Testis (tissue), 3 donors: Measurements from ENCODE around the gene IGFLR1. TPM values are rescaled to one million over a fixed set of nuclear protein-coding genes. Genes with fewer than 3 reads are reported as not detected.

Source experiments
- DNase-seq: peaks from one replicate; pipeline ENCODE4 v3.0.0-alpha.2; 2019
- H3K27ac ChIP-seq, 2 donors: fragments of 200-600 bp; sonication (generic); one replicate each; pipeline ENCODE4 v1.5.1; 2019
- H3K27me3 ChIP-seq: fragments of 200-600 bp; sonication (generic); one replicate; pipeline ENCODE4 v1.5.1; 2019
- H3K36me3 ChIP-seq: fragments of 200-600 bp; sonication (generic); one replicate; pipeline ENCODE4 v1.5.1; 2017; ENCODE audit warnings: low read depth; ENCODE audit errors: missing control alignments
- H3K4me1 ChIP-seq: fragments of 200-600 bp; sonication (generic); one replicate; pipeline ENCODE4 v1.5.1; 2019
- H3K4me3 ChIP-seq, 2 donors: fragments of 200-600 bp; sonication (generic); one replicate each; pipeline ENCODE4 v1.5.1; 2017 to 2019
- H3K9me3 ChIP-seq: fragments of 200-600 bp; sonication (generic); one replicate; pipeline ENCODE4 v1.5.1; 2017
- CTCF ChIP-seq, 3 experiments: fragments of 450-650 bp in 2 of 3; fragments of 200-600 bp in 1 of 3; sonication (generic) in 1 of 3; IDR thresholded peaks; one replicate each; pipeline ENCODE4 v1.5.1; 2016 to 2019; ENCODE audit warnings: antibody characterized with exemption in 3 of 3, mild to moderate bottlenecking in 2 of 3, moderate library complexity in 1 of 3
- POLR2A ChIP-seq: fragments of 450-650 bp; IDR thresholded peaks from one replicate; pipeline ENCODE4 v1.6.1; 2017; ENCODE audit warnings: antibody characterized with exemption, mild to moderate bottlenecking, moderate library complexity
- WGBS, 2 donors: methylation state at CpG; one replicate each; pipeline ENCODE4 v1.1.5; 2018; 5-methylcytosine and 5-hydroxymethylcytosine counted together
- intact Hi-C: fragments of 100-400 bp; cut with DNase I; formaldehyde crosslinking; loops from one replicate; pipeline ENCODE4 v1.15.1; 2023; ENCODE audit warnings: low total_unique reads
- polyA plus RNA-seq: library from polyadenylated mRNA; stranded (reverse); fragments of 350-450 nt; fragmentation: Illumina TruSeq; extraction: RNeasy Lipid Tissue Mini Kit (QIAGEN cat#74804); gene quantifications from one replicate; pipeline ENCODE4 v1.2.3, GENCODE V29; 2014; ENCODE audit warnings: low read depth, low replicate concordance; ENCODE audit not compliant: insufficient read depth
- total RNA-seq, 2 donors: library from RNA; depleted of rRNA; stranded (reverse); fragments of >200 nt; gene quantifications; one replicate each; pipeline ENCODE4 v1.2.3, GENCODE V29; 2016

Gene IGFLR1
- total and polyA plus RNA-seq, 3 donors from 2014 or later = 9.9 to 15.9 (median 15.7) TPM

GRCh38 chr19:35757749-35758608 is 15.7 kb upstream of the IGFLR1 start, which contains the start of gene PROSER3:
TSS of gene PROSER3 (plus strand) at chr19:35758176. CDS start at chr19:35758216, 40 bp downstream.
- no peaks in the 10 kb centered on the region for H3K36me3 ChIP-seq
- intact Hi-C loops = no loop called here
- DNase-seq = peak; percentile 99
- H3K27ac ChIP-seq = peak within 1 kb of the TSS; percentile 91 to 97
- 0% methylated on average over 32 to 44 of the region's 53 CpGs for WGBS, 2 donors
- peaks cover 24% of the 10 kb centered on the region for H3K4me1 ChIP-seq
- H3K27me3 ChIP-seq = no peaks in the 10 kb centered on the region
- TF ChIP-seq POLR2A (no peak), CTCF (IDR thresholded peaks at IDR 0.05) (peak in 1 of 3 experiments; percentile 1)
- H3K9me3 ChIP-seq = no peaks in the 10 kb centered on the region
- peak within 1 kb of the TSS; percentile 88 to 92 for H3K4me3 ChIP-seq

- Histone ChIP-seq H3K4me1 (peaks cover 24% of the 10 kb centered on the region), H3K9me3 (no peaks in the 10 kb centered on the region), H3K36me3 (no peaks in the 10 kb centered on the region), H3K27me3 (no peaks in the 10 kb centered on the region), H3K4me3 (peak overlapping the region; percentile 88 to 92), H3K27ac (peak overlapping the region; percentile 91 to 97)
- TF ChIP-seq CTCF (IDR thresholded peaks at IDR 0.05) (no peak), POLR2A (no peak)
- intact Hi-C loops = no loop called here
- peak; percentile 91 for DNase-seq
- WGBS, 2 donors = 4 to 8% methylated on average over 12 to 14 of the region's 19 CpGs
These were observed 15.0 kb upstream of the IGFLR1 start for GRCh38 chr19:35757231-35757748.

- peak within 1 kb of the TSS; percentile 88 to 92 for H3K4me3 ChIP-seq
- peaks cover 24% of the 10 kb centered on the region for H3K4me1 ChIP-seq
- no peak for TF ChIP-seq CTCF (IDR thresholded peaks at IDR 0.05)
- no peaks in the 10 kb centered on the region for H3K36me3 ChIP-seq
- WGBS, 2 donors = 4 to 16% methylated on average over 22 to 41 of the region's 52 CpGs
- H3K9me3 ChIP-seq = no peaks in the 10 kb centered on the region
- no peaks in the 10 kb centered on the region for H3K27me3 ChIP-seq
- peak within 1 kb of the TSS; percentile 91 to 97 for H3K27ac ChIP-seq
- intact Hi-C loops = no loop called here
- DNase-seq = peak; percentile 68
These were observed 14.4 kb upstream of the IGFLR1 start, which contains the start of gene HSPB6 for GRCh38 chr19:35756377-35757230. TSS of gene HSPB6 (minus strand) at chr19:35757029. CDS start at chr19:35757008, 21 bp downstream.

- H3K9me3 ChIP-seq = no peaks in the 10 kb centered on the region
- peak overlapping the region; percentile 88 to 92 for H3K4me3 ChIP-seq
- TF ChIP-seq CTCF (IDR thresholded peaks at IDR 0.05) = no peak
- no peak for TF ChIP-seq POLR2A
- H3K36me3 ChIP-seq = no peaks in the 10 kb centered on the region
- WGBS, 2 donors = 15 to 32% methylated on average over 23 to 72 of the region's 74 CpGs
- DNase-seq = peak; percentile 79
- peaks cover 24% of the 10 kb centered on the region for H3K4me1 ChIP-seq
- intact Hi-C loops = no loop called here
- H3K27me3 ChIP-seq = no peaks in the 10 kb centered on the region
- peak overlapping the region; percentile 91 to 97 for H3K27ac ChIP-seq
These were observed 13.5 kb upstream of the IGFLR1 start for GRCh38 chr19:35755550-35756376.
